ENCODE measurements around the gene TUSC7.

The TUSC7 gene

GRCh38 chr3:116709479-116709878 is at the start of gene TUSC7:
Gene TUSC7, plus strand, starts transcription at chr3:116709779.
- no peak for DNase-seq

GRCh38 chr3:116661196-116661595 is 48.4 kb upstream of the TUSC7 start:
- no peak for DNase-seq

DNA sequence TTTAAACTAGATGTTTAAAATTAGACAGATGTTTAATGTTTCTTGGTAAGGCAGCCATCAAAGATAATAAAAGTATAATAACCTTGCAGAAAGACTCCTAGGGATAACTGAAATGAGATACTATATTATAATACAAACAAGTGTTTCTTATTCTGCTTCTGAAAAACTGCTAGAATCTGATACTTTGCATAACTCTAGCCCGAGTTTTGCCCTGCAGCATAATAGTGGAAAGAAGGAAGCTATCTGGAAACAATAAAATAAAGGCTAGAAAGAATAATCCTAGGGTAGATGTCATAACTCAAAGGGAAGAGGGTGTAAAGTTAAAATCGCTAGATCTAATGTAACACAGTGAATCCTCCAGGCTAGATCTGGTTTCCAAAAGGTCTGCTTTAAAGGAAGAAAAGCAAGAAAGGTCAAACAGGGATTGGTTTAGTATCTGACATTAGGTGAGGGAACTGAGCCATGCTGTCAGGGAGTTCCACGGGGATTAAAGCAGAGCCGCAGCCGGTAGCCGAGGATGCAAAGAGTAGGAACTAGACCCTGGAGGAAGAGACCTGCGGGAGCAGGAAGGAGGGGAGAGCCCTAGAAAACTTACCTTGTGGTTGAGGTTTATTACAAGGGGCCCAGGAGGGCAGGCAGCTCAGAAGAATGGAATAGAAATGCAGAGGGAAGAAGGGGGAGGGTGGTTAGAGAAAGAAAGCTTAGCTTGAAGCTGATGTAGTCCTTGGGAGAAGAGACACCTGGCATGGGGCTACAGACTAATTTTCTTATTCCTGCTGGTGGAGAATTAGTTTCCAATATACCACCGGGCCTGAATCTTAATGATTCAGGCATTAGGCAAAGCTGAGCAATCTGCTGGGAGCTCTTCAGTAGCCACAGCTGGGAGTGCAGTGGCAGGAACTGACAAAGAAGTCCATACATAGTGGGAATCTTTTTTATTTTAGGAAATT is 46.1 kb upstream of the TUSC7 start:
- no peak for DNase-seq

DNA sequence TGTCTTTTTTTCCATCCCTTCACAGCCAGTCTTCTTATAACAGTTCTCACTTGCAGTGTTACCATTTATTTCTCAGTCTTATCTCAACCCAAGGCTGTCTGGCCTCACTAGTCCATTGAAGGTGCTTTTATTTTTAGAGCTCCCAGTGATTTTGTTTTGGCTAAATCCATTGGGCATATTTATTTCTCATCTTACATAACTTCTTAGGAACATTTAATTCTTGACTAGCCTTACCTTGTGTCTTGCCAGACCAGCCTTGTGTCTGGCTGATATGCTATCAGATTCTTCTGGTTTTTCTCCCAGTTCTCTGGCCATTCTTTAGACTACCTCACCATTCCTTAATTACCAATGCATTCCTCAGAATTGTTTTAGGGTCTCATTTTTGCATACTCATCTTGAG is 42.3 kb upstream of the TUSC7 start:
- DNase-seq = no peak

DNA sequence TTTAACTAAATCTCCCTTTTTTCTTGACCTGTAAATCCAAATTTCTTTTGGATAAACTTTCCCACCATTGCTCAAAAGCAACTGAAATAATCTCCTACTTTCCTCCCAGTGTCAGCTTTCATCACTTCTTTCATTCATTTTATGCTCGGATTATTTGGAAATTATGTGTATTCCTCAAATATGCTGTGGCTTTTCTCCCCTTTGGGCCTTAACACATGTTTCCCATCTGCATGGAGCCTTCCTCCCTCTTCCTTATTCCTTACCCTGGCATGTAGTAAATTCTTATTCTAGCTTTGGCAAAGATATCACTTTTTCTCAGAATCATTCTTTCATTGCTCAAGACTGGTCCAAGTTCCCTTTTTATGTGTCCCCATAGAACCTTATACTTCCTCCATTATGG is 41.8 kb upstream of the TUSC7 start:
- no peak for DNase-seq

GRCh38 chr3:116669576-116669975 is 40.0 kb upstream of the TUSC7 start:
- DNase-seq = no peak

DNA sequence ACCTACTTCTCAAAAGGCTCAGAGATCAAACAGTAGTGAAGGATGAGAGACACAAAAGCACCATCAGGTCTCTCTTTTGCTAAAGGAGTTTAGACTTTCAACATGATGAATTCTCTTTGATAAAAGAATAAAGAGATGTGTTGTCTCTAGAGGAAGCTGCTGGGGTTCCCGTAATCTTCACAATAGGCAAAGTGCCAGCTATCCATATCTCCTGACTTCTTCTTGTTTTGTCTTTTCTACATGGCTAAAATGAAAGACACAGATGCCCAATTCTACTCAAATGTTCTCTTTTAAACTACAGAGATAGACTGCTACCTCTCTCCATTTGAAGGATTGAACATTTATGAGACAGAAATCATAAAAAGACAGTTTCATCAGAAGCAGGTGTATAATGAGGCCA is 38.4 kb upstream of the TUSC7 start:
- DNase-seq = no peak

- peak; percentile 57 for DNase-seq
These were observed 30.7 kb upstream of the TUSC7 start for GRCh38 chr3:116678853-116679252.

DNA sequence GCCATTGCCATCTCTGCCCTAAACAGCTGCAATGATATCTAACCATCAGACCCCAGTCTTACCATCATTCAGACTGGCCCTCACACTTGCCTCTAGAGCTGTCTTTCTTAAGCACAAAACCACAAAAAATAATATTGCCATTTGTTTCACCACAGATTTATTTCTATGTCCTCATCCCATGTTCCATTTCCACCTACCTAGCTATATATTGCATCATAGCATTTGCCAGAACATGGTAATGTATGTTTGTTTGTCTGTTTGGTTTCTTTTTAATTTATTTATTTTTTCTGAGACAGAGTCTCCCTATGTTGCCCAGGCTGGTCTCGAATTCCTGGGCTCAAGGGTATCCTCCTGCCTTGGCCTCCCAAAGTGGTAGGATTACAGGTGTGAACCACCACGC is 18.5 kb upstream of the TUSC7 start:
- no peak for DNase-seq

- no peak for DNase-seq
These were observed 8.5 kb upstream of the TUSC7 start for GRCh38 chr3:116701070-116701469.

GRCh38 chr3:116702334-116702733 is 7.2 kb upstream of the TUSC7 start:
- DNase-seq = no peak

GRCh38 chr3:116707531-116707930 is 2.0 kb upstream of the TUSC7 start:
- no peak for DNase-seq

GRCh38 chr3:116716490-116716889 is 6.9 kb downstream of the TUSC7 start:
- no peak for DNase-seq

DNA sequence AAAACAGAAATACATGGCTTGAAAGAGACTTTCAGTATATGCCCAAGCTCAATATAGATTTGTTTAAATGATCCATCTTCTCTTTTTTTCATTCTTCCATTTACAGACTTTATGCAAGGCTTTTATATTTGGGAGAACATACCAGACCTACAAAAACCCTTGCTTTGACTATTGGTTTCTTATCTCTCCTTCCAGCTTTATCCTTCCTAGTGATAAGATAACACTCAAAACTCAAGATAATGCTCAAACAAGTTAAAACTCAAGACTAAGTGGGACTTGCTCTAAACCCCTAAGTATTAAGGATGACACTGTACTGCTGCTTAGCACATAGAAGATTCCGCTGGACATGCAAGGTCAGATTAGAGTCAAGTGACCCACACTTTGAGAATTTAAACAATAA is 8.0 kb downstream of the TUSC7 start:
- no peak for DNase-seq

DNA sequence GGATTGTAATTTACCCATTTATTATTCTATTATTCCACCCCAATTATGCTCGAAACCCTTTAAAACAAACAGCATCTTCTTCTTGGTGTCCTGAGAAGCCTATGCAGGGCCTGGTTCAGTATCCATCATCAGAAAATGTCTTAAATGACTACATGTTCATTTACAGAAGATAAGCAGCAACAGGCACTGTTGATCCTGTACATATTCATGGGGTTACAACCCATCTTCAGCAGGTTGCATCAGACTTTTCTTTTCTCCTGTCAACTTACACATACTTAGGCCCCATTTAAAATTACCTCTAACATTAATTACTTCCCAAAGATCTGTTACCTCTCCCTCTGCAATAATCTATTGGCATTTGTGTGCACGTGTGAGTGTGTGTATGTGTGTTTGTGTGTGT is 18.9 kb downstream of the TUSC7 start:
- DNase-seq = no peak

DNA sequence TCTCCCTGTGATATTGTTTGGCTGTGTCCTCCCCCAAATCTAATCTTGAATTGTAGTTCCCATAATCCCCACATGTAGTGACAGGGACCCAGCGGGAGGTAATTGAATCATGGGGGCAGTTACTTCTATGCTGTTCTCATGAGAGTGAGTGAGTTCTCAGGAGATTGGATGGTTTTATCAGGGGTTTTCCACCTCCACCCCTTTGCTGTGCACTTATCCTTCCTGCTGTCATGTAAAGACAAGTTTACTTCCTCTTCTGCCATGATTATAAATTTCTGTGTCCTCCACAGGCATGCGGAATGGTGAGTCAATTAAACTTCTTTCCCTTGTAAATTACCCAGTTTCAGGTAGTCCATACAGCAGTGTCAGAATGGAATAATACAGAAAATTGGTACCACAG is 24.7 kb downstream of the TUSC7 start:
- DNase-seq = no peak

- no peak for DNase-seq
These were observed 30.1 kb downstream of the TUSC7 start for GRCh38 chr3:116739678-116740077.

GRCh38 chr3:116740293-116740692 is 30.7 kb downstream of the TUSC7 start:
- no peak for DNase-seq

GRCh38 chr3:116741467-116741866 is 31.9 kb downstream of the TUSC7 start:
- DNase-seq = no peak

DNA sequence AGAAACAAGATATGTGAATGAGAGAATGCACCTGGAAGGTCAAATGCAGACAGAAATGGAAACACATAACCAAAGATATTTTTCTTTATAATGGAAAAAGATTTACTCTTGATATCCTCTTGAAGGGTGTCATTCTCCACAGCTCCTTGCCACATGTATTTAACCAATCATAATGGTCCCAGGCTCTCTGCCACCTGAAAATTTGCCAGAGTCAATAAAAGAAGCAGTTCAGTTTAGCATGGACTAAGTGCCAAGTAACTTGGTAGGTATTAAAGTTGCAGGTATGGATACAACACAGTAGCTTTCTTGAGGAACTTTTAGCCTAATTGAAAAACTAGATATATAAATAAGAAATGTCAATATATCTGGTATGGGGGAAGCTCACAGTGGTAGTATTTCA is 33.5 kb downstream of the TUSC7 start:
- no peak for DNase-seq

DNA sequence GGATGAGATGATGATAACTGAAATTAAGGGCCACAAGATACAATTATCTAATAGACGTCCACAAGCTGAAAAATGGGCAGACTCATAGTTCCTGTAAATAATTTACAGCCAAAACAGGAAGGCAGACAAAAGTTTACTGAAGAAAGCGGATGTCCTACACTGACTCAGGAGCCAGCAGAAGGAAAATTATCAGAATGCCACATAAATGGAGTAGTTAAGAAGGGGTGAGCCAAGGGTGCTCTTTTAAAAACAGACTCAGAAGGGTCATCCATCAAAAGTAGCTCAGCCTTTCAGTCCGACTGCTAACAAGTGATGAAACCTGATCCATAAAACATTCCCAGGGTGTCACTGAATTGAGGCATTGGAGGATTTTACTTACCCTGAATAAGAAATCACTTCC is 39.8 kb downstream of the TUSC7 start:
- peak; percentile 16 for DNase-seq

DNA sequence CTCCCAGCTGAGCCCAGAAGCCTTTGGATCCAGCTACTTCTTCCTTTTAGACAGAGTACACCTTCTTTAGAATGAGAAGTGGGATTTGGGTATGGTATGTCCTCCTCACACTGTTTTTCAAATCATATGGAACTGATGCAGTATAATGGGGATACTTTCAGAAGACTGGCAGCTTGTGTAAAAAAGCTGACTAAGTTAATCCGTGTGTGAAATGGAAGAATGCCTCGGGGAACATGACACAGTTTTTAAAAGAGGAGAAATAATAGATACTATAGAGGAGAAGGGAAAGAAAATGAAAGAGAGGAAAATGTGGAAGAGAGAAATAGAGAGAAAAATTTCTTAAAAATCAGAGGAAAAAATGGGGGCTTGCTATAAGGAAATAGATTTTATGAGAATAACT is 47.7 kb downstream of the TUSC7 start:
- no peak for DNase-seq

- no peak for DNase-seq
These were observed 49.7 kb downstream of the TUSC7 start for GRCh38 chr3:116759316-116759715.

Data from NCI-H510A treated with DMSO at 0.1 percent for 48 hours (cell line).